Right atrium auricular region (tissue), 2 donors: ENCODE data around the gene USP36. TPM values are rescaled to one million over a fixed set of nuclear protein-coding genes. Genes with fewer than 3 reads are reported as not detected.

Experiments used
- DNase-seq: peaks from one replicate; pipeline ENCODE4 v3.0.0-alpha.2; 2019; ENCODE audit warnings: low spot score
- H3K27ac ChIP-seq, 2 donors: fragments of 200-600 bp; sonication (generic); 1 replicate in 1 of 2; 2 replicates in 1 of 2; pipeline ENCODE4 v1.5.1; 2016 to 2019
- H3K27me3 ChIP-seq, 2 donors: fragments of 200-600 bp; sonication (generic); one replicate each; pipeline versions ENCODE4 v1.5.1 to v1.6.0; 2017 to 2019
- H3K36me3 ChIP-seq: fragments of 200-600 bp; sonication (generic); one replicate; pipeline ENCODE4 v1.5.1; 2016
- H3K4me1 ChIP-seq, 2 donors: fragments of 200-600 bp; sonication (generic); one replicate each; pipeline versions ENCODE4 v1.5.1 to v1.6.0; 2017 to 2019
- H3K4me3 ChIP-seq, 2 donors: fragments of 200-600 bp; sonication (generic); 1 replicate in 1 of 2; 2 replicates in 1 of 2; pipeline ENCODE4 v1.5.1; 2017 to 2019; ENCODE audit warnings: mild to moderate bottlenecking in 1 of 2, moderate library complexity in 1 of 2
- H3K9me3 ChIP-seq, 2 donors: fragments of 200-600 bp; sonication (generic); one replicate each; pipeline ENCODE4 v1.5.1; 2019
- total RNA-seq, 2 donors: library from RNA; depleted of rRNA; stranded (reverse); fragments of >200 nt; gene quantifications; one replicate each; pipeline ENCODE4 v1.1.0, GENCODE V29; 2016
- TF ChIP-seq, protein P1 (sequence below), 2 donors: fragments of 200-600 bp; sonication (generic); IDR thresholded peaks; one replicate each; pipeline ENCODE4 v1.5.1; 2019; ENCODE audit warnings: antibody characterized with exemption in 2 of 2

USP36 gene
- total RNA-seq, 2 donors from 2014 or later, result 15.4 to 18.1 TPM

- Histone ChIP-seq H3K36me3 (peaks cover 99% of the 10 kb centered on the region), H3K27ac (peak overlapping the region in 1 of 2 donors; percentile 58), H3K4me3 (no peak overlapping the region), H3K27me3 (no peaks in the 10 kb centered on the region), H3K4me1 (no peaks in the 10 kb centered on the region), H3K9me3 (no peaks in the 10 kb centered on the region)
- no peak for DNase-seq
- TF ChIP-seq, protein P1, sequence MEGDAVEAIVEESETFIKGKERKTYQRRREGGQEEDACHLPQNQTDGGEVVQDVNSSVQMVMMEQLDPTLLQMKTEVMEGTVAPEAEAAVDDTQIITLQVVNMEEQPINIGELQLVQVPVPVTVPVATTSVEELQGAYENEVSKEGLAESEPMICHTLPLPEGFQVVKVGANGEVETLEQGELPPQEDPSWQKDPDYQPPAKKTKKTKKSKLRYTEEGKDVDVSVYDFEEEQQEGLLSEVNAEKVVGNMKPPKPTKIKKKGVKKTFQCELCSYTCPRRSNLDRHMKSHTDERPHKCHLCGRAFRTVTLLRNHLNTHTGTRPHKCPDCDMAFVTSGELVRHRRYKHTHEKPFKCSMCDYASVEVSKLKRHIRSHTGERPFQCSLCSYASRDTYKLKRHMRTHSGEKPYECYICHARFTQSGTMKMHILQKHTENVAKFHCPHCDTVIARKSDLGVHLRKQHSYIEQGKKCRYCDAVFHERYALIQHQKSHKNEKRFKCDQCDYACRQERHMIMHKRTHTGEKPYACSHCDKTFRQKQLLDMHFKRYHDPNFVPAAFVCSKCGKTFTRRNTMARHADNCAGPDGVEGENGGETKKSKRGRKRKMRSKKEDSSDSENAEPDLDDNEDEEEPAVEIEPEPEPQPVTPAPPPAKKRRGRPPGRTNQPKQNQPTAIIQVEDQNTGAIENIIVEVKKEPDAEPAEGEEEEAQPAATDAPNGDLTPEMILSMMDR (IDR thresholded peaks at IDR 0.05), result no peak
Measured at GRCh38 chr17:78819806-78820792, 20.5 kb downstream of the USP36 start.

DNA sequence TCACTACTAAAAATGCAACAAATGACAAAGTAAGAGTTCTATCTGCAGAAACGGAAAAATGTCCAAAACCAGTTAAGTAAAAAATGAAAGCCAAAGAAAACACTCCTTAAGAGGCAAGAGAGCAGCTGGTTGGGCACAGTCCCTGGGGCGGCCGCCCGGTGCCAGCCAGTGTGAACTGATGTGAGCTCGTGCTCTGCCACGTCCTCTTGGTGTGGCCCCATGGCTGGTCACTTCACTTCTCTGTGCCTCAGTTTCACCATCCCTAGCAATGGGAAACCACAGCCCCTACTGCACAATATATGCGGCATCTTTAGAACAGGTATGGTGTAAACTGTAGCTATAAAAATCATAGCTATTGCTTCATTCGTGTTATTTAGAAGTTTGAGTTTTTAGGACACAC lies 21.2 kb downstream of the USP36 start:
- TF ChIP-seq, protein P1 (IDR thresholded peaks at IDR 0.05), result no peak
- no peak for DNase-seq
- H3K36me3 ChIP-seq, result peaks cover 99% of the 10 kb centered on the region
- H3K4me3 ChIP-seq, result no peak overlapping the region
- no peaks in the 10 kb centered on the region for H3K9me3 ChIP-seq
- no peaks in the 10 kb centered on the region for H3K27me3 ChIP-seq
- peak overlapping the region; percentile 1 to 58 for H3K27ac ChIP-seq
- no peaks in the 10 kb centered on the region for H3K4me1 ChIP-seq

DNA sequence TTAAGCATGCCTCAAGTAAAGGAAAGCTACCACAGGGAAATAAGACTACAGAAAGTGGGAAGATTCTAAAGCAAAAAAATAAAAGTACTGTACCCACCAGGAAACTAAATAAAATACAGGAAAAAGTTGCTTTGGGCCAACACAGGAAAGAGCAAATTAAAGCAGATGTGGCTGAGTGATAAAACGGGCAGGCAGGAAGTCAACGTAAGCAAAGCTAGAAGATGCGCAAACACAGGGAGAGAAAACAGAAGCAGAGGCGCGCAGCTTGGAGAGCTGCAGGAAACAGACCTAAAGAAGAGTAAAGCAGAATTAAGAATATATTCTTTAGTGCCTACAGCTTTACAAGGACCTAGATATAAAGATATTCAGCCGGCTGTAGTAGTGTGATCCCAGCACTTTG lies 21.7 kb downstream of the USP36 start:
- Histone ChIP-seq H3K27ac (peak overlapping the region; percentile 1 to 58), H3K27me3 (no peaks in the 10 kb centered on the region), H3K4me1 (no peaks in the 10 kb centered on the region), H3K9me3 (no peaks in the 10 kb centered on the region), H3K36me3 (peaks cover 99% of the 10 kb centered on the region), H3K4me3 (no peak overlapping the region)
- TF ChIP-seq, protein P1 (IDR thresholded peaks at IDR 0.05), result no peak
- DNase-seq, result no peak

DNA sequence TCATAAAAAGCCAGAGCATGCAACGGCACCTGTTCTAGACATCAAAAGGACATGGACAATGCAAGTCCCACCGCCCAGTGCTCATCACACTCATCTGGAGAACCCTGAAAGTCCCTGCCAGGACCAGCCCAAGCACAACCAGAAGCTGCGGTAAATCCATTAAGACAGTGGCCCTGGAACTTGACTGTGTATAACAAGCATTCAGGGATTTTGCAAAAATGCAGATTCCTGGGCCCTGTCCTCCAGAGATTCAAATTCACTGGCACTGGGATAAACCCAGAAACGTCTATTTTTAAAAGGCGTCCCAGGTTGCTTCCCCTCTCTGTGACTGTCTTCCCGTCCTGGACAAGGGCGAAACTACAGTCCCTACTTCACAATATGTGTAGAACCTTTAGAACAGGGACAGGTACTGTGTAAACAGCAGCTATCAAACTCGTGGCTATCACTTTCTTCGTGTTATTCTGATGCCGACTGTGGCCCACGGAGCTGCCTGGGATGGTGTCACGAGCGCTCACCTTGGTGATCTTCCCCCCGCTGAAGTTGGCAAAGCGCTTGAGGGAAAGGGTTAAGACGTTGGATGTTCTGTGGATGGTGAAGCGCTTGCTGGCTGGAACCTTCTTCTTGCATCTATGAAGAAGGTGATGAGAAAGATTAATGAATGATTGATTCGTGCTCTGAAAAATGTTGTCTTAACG lies 22.3 kb downstream of the USP36 start:
- peak overlapping the region in 1 of 2 donors; percentile 1 for H3K27ac ChIP-seq

GRCh38 chr17:78817123-78817522 lies 23.5 kb downstream of the USP36 start:
- peaks cover 0 to 14% of the 10 kb centered on the region in 2 donors for H3K4me1 ChIP-seq
- no peak overlapping the region for H3K4me3 ChIP-seq
- DNase-seq, result no peak
- H3K36me3 ChIP-seq, result peaks cover 99% of the 10 kb centered on the region
- TF ChIP-seq, protein P1 (IDR thresholded peaks at IDR 0.05), result no peak
- no peaks in the 10 kb centered on the region for H3K9me3 ChIP-seq
- H3K27me3 ChIP-seq, result no peaks in the 10 kb centered on the region
- no peak overlapping the region for H3K27ac ChIP-seq

More for the DNA sequence above, 22.3 kb downstream of the USP36 start:
- no peaks in the 10 kb centered on the region for H3K27me3 ChIP-seq
- TF ChIP-seq, protein P1 (IDR thresholded peaks at IDR 0.05), result no peak
- H3K9me3 ChIP-seq, result no peaks in the 10 kb centered on the region
- H3K36me3 ChIP-seq, result peaks cover 99% of the 10 kb centered on the region
- DNase-seq, result no peak
- no peak overlapping the region for H3K4me3 ChIP-seq
- peaks cover 0 to 5% of the 10 kb centered on the region in 2 donors for H3K4me1 ChIP-seq
